Activated CD8-positive, alpha-beta T cell treated with anti-CD3 and anti-CD28 coated beads for 36 hours (primary cell): Measurements from ENCODE around the gene IFT81. TPM values are rescaled to one million over a fixed set of nuclear protein-coding genes. Genes with fewer than 3 reads are reported as not detected.
"Not testable (repeated sequence)": the region's sequence is repeated elsewhere in the genome, so short reads cannot be mapped to it uniquely, and the experiment has no call there.

Experiments
- ATAC-seq: fragments of 200-7000 bp; cut with Tn5 transposase; one replicate; pipeline ENCODE4 v1.10.0; 2021; ENCODE audit warnings: mild to moderate bottlenecking, moderate library complexity
- CTCF ChIA-PET: fragments of 350-600 bp; sonication (Branson Sonifier 250); formaldehyde crosslinking; loops from one replicate; lab custom pipeline; 2021; ENCODE audit warnings: antibody characterized with exemption; lab: Charles Lee
- POLR2A ChIA-PET: fragments of 350-600 bp; sonication (Branson Sonifier 250); formaldehyde crosslinking; loops from one replicate; lab custom pipeline; 2021; ENCODE audit warnings: antibody characterized with exemption; lab: Charles Lee
- DNase-seq: peaks from one replicate; pipeline ENCODE4 v3.0.0-alpha.2; 2020
- H3K27ac Mint-ChIP-seq: one replicate; pipeline ENCODE4 v1.8.0; 2021; ENCODE audit warnings: mild to moderate bottlenecking, mixed read lengths
- H3K27me3 Mint-ChIP-seq: one replicate; pipeline ENCODE4 v1.8.0; 2021; ENCODE audit warnings: mixed read lengths
- H3K36me3 Mint-ChIP-seq: one replicate; pipeline ENCODE4 v1.8.0; 2021; ENCODE audit warnings: low read depth, mixed read lengths
- H3K4me1 Mint-ChIP-seq: one replicate; pipeline ENCODE4 v1.8.0; 2021; ENCODE audit warnings: low read depth, mixed read lengths
- H3K4me3 Mint-ChIP-seq: one replicate; pipeline ENCODE4 v1.8.0; 2021; ENCODE audit warnings: mild to moderate bottlenecking, moderate library complexity, mixed read lengths
- H3K9me3 Mint-ChIP-seq: one replicate; pipeline ENCODE4 v1.8.0; 2021; ENCODE audit warnings: mixed read lengths
- intact Hi-C: fragments of 100-400 bp; cut with micrococcal nuclease; formaldehyde crosslinking; loops from one replicate; pipeline ENCODE4 v1.10.0; 2022
- total RNA-seq, 2 experiments: library from RNA; stranded (reverse); gene quantifications; one replicate each; pipeline ENCODE4 v1.2.3, GENCODE V29; 2021
- TF ChIP-seq, protein P1 (sequence below): fragments of 200-600 bp; IDR thresholded peaks from one replicate; pipeline ENCODE4 v1.8.0; 2022; ENCODE audit warnings: antibody characterized with exemption, mild to moderate bottlenecking

The IFT81 gene
- total RNA-seq, 2 experiments from 2014 or later = 1.8 to 2.8 TPM

DNA sequence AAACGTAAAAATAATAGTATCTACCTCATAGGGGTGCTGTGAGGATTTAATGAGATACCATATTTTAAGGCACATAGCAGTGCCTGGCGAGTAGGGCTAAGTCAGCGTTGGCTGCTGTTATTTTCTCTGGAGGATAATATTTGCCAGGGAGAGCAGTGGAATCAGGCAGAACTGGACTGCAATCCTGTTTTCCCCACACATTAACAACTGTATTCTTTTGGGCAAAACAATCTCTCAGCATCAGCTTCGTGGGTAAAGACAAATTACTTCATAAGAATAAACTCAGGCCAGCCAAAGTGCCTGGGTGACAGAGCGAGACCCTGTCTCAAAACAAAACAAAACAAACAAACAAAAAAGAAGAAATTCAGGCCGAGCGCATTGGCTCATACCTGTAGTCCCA lies 127.2 kb downstream of the IFT81 start:
- ChIA-PET CTCF (no interaction called here), POLR2A (interaction anchor here (0.8 kb wide), 1 partner anchor 127 kb away, joined by 3 read pairs; no protein-coding TSS in a partner anchor)
- no peak overlapping the region for H3K27ac Mint-ChIP-seq
- no peak overlapping the region for H3K4me3 Mint-ChIP-seq
- no peaks in the 10 kb centered on the region for H3K9me3 Mint-ChIP-seq
- TF ChIP-seq, protein P1, sequence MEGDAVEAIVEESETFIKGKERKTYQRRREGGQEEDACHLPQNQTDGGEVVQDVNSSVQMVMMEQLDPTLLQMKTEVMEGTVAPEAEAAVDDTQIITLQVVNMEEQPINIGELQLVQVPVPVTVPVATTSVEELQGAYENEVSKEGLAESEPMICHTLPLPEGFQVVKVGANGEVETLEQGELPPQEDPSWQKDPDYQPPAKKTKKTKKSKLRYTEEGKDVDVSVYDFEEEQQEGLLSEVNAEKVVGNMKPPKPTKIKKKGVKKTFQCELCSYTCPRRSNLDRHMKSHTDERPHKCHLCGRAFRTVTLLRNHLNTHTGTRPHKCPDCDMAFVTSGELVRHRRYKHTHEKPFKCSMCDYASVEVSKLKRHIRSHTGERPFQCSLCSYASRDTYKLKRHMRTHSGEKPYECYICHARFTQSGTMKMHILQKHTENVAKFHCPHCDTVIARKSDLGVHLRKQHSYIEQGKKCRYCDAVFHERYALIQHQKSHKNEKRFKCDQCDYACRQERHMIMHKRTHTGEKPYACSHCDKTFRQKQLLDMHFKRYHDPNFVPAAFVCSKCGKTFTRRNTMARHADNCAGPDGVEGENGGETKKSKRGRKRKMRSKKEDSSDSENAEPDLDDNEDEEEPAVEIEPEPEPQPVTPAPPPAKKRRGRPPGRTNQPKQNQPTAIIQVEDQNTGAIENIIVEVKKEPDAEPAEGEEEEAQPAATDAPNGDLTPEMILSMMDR = no peak
- intact Hi-C loops = no loop called here
- H3K27me3 Mint-ChIP-seq = no peaks in the 10 kb centered on the region
- no peak for ATAC-seq
- no peaks in the 10 kb centered on the region for H3K4me1 Mint-ChIP-seq
- DNase-seq = no peak
- no peaks in the 10 kb centered on the region for H3K36me3 Mint-ChIP-seq

DNA sequence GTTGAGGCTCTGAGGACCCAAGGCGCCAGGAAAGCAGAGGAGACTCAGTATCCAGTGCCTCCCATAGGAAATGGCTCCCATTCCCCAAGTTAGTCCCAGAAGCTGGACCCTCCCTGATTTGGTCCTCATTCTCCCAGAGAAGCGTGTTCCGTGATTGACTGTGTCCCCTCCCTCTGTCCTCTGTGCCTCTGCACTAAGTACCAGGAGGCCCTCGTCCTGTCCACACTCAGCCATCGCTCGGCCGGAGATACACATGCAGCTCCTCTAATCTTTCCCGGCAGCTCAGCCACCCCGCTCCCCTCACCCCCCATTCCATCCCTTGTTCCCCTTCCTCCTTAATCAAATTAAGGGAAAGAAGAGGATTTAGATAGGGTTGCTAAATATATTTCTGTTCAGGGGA lies 128.6 kb downstream of the IFT81 start:
- H3K27ac Mint-ChIP-seq = no peak overlapping the region
- CTCF ChIA-PET = no interaction called here
- DNase-seq = no peak
- ATAC-seq = no peak
- TF ChIP-seq, protein P1 = no peak
- no peaks in the 10 kb centered on the region for H3K9me3 Mint-ChIP-seq
- no peaks in the 10 kb centered on the region for H3K36me3 Mint-ChIP-seq
- intact Hi-C loops = no loop called here
- no peak overlapping the region for H3K4me3 Mint-ChIP-seq
- H3K27me3 Mint-ChIP-seq = no peaks in the 10 kb centered on the region
- H3K4me1 Mint-ChIP-seq = no peaks in the 10 kb centered on the region
- POLR2A ChIA-PET = no interaction called here

DNA sequence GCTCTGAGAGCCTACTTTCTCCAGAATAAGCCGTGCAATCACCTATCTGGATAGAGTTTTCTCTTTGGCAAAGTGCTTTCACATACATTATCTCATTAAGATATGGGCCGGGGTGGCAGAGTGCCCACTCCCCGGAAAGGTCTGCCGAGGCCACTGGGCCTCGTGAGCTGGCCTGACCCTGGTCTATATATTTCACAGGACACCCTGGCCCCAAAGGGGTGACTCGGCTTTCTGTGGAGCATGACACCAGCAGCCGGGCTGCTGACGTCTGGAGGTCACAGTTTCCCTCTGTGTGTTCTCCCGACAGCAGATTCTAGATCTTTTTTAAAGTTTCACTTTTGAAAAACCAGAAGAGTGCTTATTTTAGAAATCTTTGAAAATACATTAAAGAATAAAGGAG lies 129.0 kb downstream of the IFT81 start:
- no peaks in the 10 kb centered on the region for H3K9me3 Mint-ChIP-seq
- DNase-seq = no peak
- ChIA-PET CTCF (no interaction called here), POLR2A (no interaction called here)
- TF ChIP-seq, protein P1 = no peak
- H3K4me3 Mint-ChIP-seq = no peak overlapping the region
- intact Hi-C loops = no loop called here
- H3K27me3 Mint-ChIP-seq = no peaks in the 10 kb centered on the region
- no peak overlapping the region for H3K27ac Mint-ChIP-seq
- no peak for ATAC-seq
- H3K36me3 Mint-ChIP-seq = no peaks in the 10 kb centered on the region
- H3K4me1 Mint-ChIP-seq = no peaks in the 10 kb centered on the region

DNA sequence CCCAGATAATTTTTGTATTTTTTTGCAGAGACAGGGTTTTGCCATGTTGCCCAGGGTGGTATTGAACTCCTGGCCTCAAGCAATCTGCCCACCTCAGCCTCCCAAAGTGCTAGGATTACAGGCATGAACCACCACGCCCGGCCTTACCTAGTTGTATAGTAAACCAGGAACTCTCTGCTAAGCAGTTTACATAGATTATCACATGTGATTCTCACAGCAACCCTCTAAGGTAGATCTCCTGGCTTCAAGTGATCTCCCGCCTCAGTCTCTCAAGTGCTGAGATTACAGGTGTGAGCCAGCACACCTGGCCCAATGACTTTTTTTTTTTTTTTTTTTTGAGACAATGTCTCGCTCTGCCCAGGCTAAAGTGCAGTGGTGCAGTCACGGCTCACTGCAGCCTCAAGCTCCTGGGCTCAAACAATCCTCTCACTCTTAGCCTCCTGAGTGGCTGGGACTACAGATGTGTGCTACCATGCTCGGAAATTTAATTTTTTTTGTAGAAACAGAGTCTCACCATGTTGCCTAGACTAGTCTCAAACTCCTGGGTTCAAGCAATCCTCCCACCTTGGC lies 130.9 kb downstream of the IFT81 start:
- Mint-ChIP-seq H3K27me3 (no peaks in the 10 kb centered on the region), H3K4me3 (no peak overlapping the region), H3K27ac (no peak overlapping the region), H3K9me3 (no peaks in the 10 kb centered on the region), H3K36me3 (no peaks in the 10 kb centered on the region), H3K4me1 (no peaks in the 10 kb centered on the region)
- ChIA-PET CTCF (no interaction called here), POLR2A (no interaction called here)
- intact Hi-C loops = no loop called here
- TF ChIP-seq, protein P1 = no peak
- ATAC-seq (no peak), DNase-seq (no peak)

DNA sequence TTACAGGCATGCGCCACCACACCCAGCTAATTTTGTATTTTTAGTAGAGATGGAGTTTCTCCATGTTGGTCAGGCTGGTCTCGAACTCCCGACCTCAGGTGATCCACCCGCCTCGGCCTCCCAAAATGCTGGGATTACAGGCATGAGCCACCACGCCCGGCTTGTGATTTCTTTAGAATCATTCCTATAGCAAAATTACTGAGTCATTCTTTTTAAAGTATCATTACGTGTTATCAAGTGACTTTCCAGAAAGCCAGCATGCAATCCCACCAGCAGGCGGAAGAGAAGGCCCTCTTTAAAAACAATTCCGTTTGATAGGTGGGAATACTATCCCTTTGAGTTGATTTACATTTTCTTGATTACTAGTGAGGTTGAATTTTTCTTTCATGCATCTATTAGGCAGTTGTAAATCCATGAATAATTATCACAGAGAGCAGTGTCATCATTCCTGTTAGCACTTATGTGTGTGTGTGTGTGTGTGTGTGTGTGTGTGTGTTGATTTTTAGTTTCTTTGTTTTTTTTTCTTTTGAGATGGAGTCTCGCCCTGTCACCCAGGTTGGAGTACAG lies 131.8 kb downstream of the IFT81 start:
- H3K4me1 Mint-ChIP-seq, intact Hi-C loops, DNase-seq, H3K9me3 Mint-ChIP-seq, POLR2A ChIA-PET, H3K27ac Mint-ChIP-seq, H3K36me3 Mint-ChIP-seq, H3K4me3 Mint-ChIP-seq, H3K27me3 Mint-ChIP-seq, ATAC-seq: not testable (repeated sequence)
- CTCF ChIA-PET = interaction anchor here (1.5 kb wide), 1 partner anchor 10 kb away, joined by 6 read pairs; no protein-coding TSS in a partner anchor
